CD4-positive, alpha-beta T cell treated with Interleukin-4 for 1 hour (primary cell): ENCODE data around the gene CYTH3.
A peak's percentile ranks its signal among the peaks of the same experiment; 100 is the strongest.

Experiments
- DNase-seq, 2 donors: peaks; one replicate each; pipeline ENCODE4 v3.0.0-alpha.2; 2020 to 2022

Gene CYTH3

GRCh38 chr7:6182993-6183392 lies 89.4 kb downstream of the CYTH3 start:
- DNase-seq: no peak

GRCh38 chr7:6181136-6181535 lies 91.3 kb downstream of the CYTH3 start:
- no peak for DNase-seq

- no peak for DNase-seq
These were observed 92.1 kb downstream of the CYTH3 start for GRCh38 chr7:6180344-6180725.

- DNase-seq: peak in 1 of 2 donors; percentile 5
These were observed 92.6 kb downstream of the CYTH3 start for GRCh38 chr7:6179620-6180343.

- DNase-seq: no peak
These were observed 94.0 kb downstream of the CYTH3 start for GRCh38 chr7:6178298-6179029.

GRCh38 chr7:6175645-6176044 lies 96.8 kb downstream of the CYTH3 start:
- DNase-seq: peak in 1 of 2 donors; percentile 22

- DNase-seq: no peak
These were observed 99.5 kb downstream of the CYTH3 start for GRCh38 chr7:6172910-6173295.

GRCh38 chr7:6172224-6172909 lies 100.1 kb downstream of the CYTH3 start:
- DNase-seq: no peak

GRCh38 chr7:6171532-6172223 lies 100.7 kb downstream of the CYTH3 start:
- no peak for DNase-seq

GRCh38 chr7:6170571-6171531 lies 101.6 kb downstream of the CYTH3 start:
- no peak for DNase-seq

GRCh38 chr7:6169805-6170520 lies 102.5 kb downstream of the CYTH3 start:
- DNase-seq: no peak

- no peak for DNase-seq
These were observed 104.0 kb downstream of the CYTH3 start for GRCh38 chr7:6168477-6168868.

GRCh38 chr7:6167587-6168476 lies 104.6 kb downstream of the CYTH3 start:
- no peak for DNase-seq

GRCh38 chr7:6167004-6167551 lies 105.3 kb downstream of the CYTH3 start:
- no peak for DNase-seq

GRCh38 chr7:6166443-6166891 lies 106.0 kb downstream of the CYTH3 start:
- no peak for DNase-seq

- DNase-seq: no peak
These were observed 106.7 kb downstream of the CYTH3 start for GRCh38 chr7:6165521-6166320.

GRCh38 chr7:6165075-6165474 lies 107.3 kb downstream of the CYTH3 start:
- DNase-seq: no peak

GRCh38 chr7:6164491-6164890 lies 107.9 kb downstream of the CYTH3 start:
- DNase-seq: no peak

- no peak for DNase-seq
These were observed 108.4 kb downstream of the CYTH3 start for GRCh38 chr7:6164010-6164409.
